Endothelial cell of umbilical vein (primary cell): ENCODE results near the gene TAF12.

ENCODE experiments used
- CTCF ChIP-seq, 2 donors: IDR thresholded peaks; 1 replicate in 1 of 2; 2 replicates in 1 of 2; pipeline ENCODE4 v1.5.1; 2011; ENCODE audit warnings: low read length in 2 of 2, mild to moderate bottlenecking in 2 of 2, moderate library complexity in 2 of 2, control low read depth in 1 of 2, inconsistent platforms in 1 of 2, low read depth in 1 of 2; ENCODE audit not compliant: insufficient read depth in 1 of 2; ENCODE audit errors: extremely low read depth in 1 of 2
- EZH2 ChIP-seq: IDR thresholded peaks from 2 replicates; pipeline ENCODE4 v1.6.1; 2012; ENCODE audit warnings: borderline replicate concordance, low read depth, mild to moderate bottlenecking, moderate library complexity, low read length, inconsistent platforms; ENCODE audit not compliant: severe bottlenecking
- FOS ChIP-seq: IDR thresholded peaks from 2 replicates; pipeline ENCODE4 v1.6.1; 2011; ENCODE audit warnings: mild to moderate bottlenecking, low read length, moderate library complexity, borderline replicate concordance; ENCODE audit not compliant: insufficient read depth
- GATA2 ChIP-seq: IDR thresholded peaks from 2 replicates; pipeline ENCODE4 v1.7.0; 2011; ENCODE audit warnings: low read depth, mild to moderate bottlenecking, moderate library complexity, mixed read lengths, low read length; ENCODE audit not compliant: insufficient read length, insufficient read depth
- JUN ChIP-seq: IDR thresholded peaks from 2 replicates; pipeline ENCODE4 v1.6.1; 2011; ENCODE audit warnings: borderline replicate concordance, low read depth; ENCODE audit not compliant: insufficient read length, insufficient read depth
- MAX ChIP-seq: IDR thresholded peaks from 2 replicates; pipeline ENCODE4 v1.6.1; 2011; ENCODE audit not compliant: insufficient read depth, insufficient read length
- MYC ChIP-seq: IDR thresholded peaks from one replicate; pipeline ENCODE4 v1.6.1; 2011; ENCODE audit warnings: mild to moderate bottlenecking, low read depth, low read length
- POLR2A ChIP-seq: IDR thresholded peaks from 2 replicates; pipeline ENCODE4 v1.6.1; 2012; ENCODE audit warnings: low read depth, mild to moderate bottlenecking, control low read depth, low read length
- POLR2AphosphoS5 ChIP-seq: IDR thresholded peaks from 2 replicates; pipeline ENCODE4 v1.6.1; 2012; ENCODE audit warnings: low read depth, mild to moderate bottlenecking, control low read depth, low read length, moderate library complexity; ENCODE audit not compliant: insufficient read depth

- TF ChIP-seq CTCF (IDR thresholded peaks at IDR 0.05; ENCODE audit: extremely low read depth in 1 of 2, insufficient read depth in 1 of 2, low read depth in 1 of 2, low read length in 2 of 2): no peak
- TF ChIP-seq POLR2AphosphoS5: no peak
- no peak for TF ChIP-seq POLR2A
- TF ChIP-seq EZH2: no peak
- no peak for TF ChIP-seq MAX
- no peak for TF ChIP-seq FOS
- TF ChIP-seq JUN: no peak
- no peak for TF ChIP-seq MYC
- no peak for TF ChIP-seq GATA2
Observed at GRCh38 chr1:28582248-28582615, 60.6 kb downstream of the TAF12 start.
